Coronary artery (tissue), 2 donors: Measurements from ENCODE around the gene CYBRD1.

Experiments used
- DNase-seq: peaks from one replicate; pipeline ENCODE4 v3.0.0-alpha.2; 2017; ENCODE audit warnings: low spot score
- H3K27ac ChIP-seq, 2 donors: fragments of 200-600 bp; sonication (generic); one replicate each; pipeline ENCODE4 v1.5.1; 2016 to 2019
- H3K4me3 ChIP-seq: fragments of 200-600 bp; sonication (generic); 2 replicates; pipeline ENCODE4 v1.5.1; 2016; ENCODE audit warnings: mild to moderate bottlenecking, moderate library complexity
- TF ChIP-seq, protein P1 (sequence below): fragments of 200-600 bp; sonication (generic); IDR thresholded peaks from one replicate; pipeline ENCODE4 v1.5.1; 2019; ENCODE audit warnings: antibody characterized with exemption

The CYBRD1 gene, protein sequence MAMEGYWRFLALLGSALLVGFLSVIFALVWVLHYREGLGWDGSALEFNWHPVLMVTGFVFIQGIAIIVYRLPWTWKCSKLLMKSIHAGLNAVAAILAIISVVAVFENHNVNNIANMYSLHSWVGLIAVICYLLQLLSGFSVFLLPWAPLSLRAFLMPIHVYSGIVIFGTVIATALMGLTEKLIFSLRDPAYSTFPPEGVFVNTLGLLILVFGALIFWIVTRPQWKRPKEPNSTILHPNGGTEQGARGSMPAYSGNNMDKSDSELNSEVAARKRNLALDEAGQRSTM

DNA sequence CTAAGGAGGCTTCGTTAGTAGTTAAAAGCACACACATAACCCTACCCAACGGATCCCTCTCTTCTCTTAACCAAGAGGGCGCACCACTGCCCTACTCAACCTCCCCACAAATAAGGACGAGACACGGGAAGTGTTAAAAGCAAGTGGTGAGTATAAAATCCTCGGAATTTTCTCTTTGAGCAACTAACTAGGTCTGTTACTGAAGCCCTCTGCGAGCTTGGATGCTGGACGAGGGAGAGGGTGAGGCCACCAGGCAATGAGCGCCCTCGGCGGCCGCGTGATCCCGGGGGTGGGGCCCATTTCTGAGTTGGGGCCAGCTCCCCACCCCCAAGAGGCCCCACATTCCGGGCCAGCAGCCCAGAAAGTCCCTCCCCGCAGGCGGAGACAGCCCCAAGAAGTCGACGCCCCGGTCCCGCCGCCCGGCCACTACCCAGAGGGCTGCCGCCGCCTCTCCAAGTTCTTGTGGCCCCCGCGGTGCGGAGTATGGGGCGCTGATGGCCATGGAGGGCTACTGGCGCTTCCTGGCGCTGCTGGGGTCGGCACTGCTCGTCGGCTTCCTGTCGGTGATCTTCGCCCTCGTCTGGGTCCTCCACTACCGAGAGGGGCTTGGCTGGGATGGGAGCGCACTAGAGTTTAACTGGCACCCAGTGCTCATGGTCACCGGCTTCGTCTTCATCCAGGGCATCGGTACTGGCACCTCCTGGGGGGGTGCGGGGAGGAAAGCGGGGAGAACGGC is at the start of gene CYBRD1:
Gene CYBRD1 (plus strand): TSS at position 423 of the 736 bp plus-strand sequence. CDS start 72 bp downstream, at position 495.
- DNase-seq = peak; percentile 92
- peak within 1 kb of the TSS; percentile 91 for H3K4me3 ChIP-seq
- H3K27ac ChIP-seq = peak within 1 kb of the TSS; percentile 92 to 99
- TF ChIP-seq, protein P1, sequence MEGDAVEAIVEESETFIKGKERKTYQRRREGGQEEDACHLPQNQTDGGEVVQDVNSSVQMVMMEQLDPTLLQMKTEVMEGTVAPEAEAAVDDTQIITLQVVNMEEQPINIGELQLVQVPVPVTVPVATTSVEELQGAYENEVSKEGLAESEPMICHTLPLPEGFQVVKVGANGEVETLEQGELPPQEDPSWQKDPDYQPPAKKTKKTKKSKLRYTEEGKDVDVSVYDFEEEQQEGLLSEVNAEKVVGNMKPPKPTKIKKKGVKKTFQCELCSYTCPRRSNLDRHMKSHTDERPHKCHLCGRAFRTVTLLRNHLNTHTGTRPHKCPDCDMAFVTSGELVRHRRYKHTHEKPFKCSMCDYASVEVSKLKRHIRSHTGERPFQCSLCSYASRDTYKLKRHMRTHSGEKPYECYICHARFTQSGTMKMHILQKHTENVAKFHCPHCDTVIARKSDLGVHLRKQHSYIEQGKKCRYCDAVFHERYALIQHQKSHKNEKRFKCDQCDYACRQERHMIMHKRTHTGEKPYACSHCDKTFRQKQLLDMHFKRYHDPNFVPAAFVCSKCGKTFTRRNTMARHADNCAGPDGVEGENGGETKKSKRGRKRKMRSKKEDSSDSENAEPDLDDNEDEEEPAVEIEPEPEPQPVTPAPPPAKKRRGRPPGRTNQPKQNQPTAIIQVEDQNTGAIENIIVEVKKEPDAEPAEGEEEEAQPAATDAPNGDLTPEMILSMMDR = no peak

DNA sequence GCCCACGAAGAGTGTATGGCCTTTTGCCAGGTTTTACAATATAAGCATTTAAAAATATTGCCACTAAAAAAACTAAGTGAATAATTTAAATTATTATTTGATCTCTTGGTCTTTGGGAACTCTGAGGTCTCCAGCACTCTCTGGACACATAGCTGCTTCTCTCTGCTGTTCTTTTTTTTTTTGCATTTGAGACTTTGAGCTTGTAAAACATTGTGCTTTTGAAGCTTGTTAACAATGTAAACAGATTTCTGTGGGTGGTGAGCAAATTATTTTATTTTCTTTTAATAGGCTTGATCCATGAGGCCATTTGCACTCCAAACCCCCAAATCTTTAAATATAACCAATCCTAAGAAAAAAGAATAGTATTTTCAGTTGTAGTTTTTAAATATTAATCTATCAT is 46.3 kb upstream of the CYBRD1 start:
- TF ChIP-seq, protein P1 = no peak
- DNase-seq = no peak
- Histone ChIP-seq H3K4me3 (no peak overlapping the region), H3K27ac (no peak overlapping the region)

DNA sequence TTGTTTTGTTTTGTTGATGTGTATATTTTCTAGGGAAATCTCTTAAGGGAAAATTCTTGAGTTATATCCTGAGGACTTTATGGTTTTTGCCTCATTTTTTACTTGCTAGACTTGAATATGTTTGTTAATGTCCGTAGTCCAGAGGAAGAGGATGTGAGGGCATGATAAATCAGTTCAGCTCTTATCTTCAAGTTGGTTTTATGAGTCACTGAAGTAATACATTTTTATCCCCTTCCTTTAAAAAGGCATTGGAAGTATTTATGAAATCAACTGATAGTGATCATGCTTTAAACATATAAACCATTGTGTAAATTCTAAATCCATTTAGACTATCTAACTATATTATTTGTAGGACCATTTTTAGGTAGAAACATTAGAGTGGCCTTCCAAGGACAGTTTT is 43.9 kb upstream of the CYBRD1 start:
- no peak for DNase-seq
- TF ChIP-seq, protein P1 = no peak
- no peak overlapping the region for H3K27ac ChIP-seq
- no peak overlapping the region for H3K4me3 ChIP-seq

DNA sequence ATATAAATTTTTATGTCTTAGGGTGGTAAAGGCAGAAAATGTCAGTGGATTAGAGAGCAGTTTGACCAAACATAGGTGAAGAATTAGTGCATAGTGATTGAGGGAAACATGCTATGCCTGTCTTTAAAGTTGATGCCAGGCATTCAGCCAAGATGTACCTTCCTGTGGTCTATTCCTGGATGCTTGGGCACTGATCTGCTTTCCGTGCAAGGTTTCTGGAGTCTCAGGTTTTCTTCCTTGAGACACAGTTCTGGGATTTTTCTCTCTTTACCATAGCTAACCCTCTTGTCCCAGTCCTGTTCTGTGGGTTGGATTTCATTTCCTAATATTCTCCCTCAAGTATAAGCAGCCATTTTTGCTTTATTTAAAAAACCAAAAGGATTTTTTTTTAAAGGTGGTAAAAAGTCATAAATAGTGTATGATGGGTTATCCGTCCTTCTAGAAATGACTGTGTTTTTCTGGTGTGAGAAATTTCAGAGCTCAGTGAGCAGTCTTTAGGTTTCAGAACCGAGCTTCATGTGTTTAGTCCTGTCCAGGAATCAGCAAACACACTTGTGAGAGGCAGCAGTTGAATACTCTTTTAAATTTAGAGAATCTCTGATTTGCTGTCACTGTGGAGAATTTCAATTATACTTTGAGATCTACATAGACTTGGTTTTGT is 43.0 kb upstream of the CYBRD1 start:
- TF ChIP-seq, protein P1 = no peak
- DNase-seq = no peak
- H3K27ac ChIP-seq = no peak overlapping the region
- H3K4me3 ChIP-seq = no peak overlapping the region

DNA sequence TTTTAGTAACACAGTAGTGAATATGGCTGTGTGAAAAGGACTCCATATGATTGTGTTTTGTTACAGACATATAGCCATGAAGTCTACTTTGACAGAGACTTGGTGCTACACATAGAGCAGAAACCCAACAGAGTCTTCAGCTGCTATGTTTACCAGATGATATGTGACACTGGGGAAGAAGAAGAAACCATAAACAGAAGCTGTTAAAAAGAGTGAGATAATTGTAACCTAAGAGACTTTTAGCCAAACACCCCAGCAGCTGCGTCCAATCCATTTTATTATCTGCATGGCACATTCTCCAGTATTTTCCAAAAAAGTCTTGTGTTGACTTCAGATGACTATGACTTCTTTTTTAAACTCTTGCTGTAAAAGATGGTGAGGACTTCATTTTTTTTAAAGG is 41.4 kb upstream of the CYBRD1 start:
- no peak overlapping the region for H3K4me3 ChIP-seq
- TF ChIP-seq, protein P1 = no peak
- DNase-seq = no peak
- H3K27ac ChIP-seq = no peak overlapping the region

DNA sequence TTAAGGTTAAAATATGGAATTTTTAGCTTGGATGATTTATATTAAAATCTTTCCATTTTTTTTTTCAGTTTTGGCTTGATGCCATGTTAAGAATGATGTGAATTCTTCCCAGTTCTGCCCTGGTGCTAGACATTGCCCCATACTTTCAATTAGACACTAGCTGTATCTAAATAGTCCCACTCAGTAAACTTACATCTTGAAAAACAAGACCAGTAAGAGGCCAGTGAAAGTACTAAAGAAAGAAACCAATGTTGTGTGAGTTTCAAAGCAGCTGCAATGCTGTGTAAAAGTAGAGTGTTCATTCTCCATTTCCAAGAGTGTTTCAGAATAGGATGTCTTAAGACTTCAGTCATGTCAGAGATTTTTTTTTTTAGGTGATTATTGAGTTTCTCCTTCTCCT is 40.0 kb upstream of the CYBRD1 start:
- TF ChIP-seq, protein P1 = no peak
- H3K4me3 ChIP-seq = no peak overlapping the region
- no peak for DNase-seq
- H3K27ac ChIP-seq = no peak overlapping the region
